WTC11 (cell line): Measurements from ENCODE around the gene CTNNA2.

Experiments used
- ZNF138 ChIP-seq: sonication (generic); formaldehyde crosslinking; conservative IDR thresholded peaks from 2 replicates; pipeline ENCODE4 v1.8.1; 2022; ENCODE audit warnings: mild to moderate bottlenecking, moderate library complexity, missing genetic modification reagents
- TF ChIP-seq, protein P1 (sequence below): sonication (generic); formaldehyde crosslinking; IDR thresholded peaks from 2 replicates; pipeline ENCODE4 v1.8.1; 2023; ENCODE audit warnings: mild to moderate bottlenecking, missing genetic modification reagents, moderate library complexity

DNA sequence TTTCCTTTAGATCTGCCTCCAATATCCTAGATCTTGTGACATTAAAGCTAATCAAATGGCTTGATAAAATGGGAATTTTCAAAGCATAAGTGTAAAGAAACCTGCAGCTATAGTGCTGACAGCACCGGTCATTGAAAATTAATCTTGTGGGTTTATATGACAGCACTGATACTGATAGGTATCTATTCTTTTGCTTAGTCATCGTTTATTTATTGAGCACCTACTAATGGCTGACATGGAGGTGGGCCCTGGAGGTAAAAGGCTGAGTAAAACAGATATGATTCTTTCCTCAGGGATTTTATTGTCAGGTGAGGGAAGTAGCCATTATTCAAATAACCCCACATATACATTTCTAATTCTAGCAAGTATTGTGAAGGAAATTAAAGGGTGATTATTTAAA is 509.2 kb downstream of the CTNNA2 start:
- no peak for TF ChIP-seq ZNF138 (CRISPR knock-in tag)
- TF ChIP-seq, protein P1, sequence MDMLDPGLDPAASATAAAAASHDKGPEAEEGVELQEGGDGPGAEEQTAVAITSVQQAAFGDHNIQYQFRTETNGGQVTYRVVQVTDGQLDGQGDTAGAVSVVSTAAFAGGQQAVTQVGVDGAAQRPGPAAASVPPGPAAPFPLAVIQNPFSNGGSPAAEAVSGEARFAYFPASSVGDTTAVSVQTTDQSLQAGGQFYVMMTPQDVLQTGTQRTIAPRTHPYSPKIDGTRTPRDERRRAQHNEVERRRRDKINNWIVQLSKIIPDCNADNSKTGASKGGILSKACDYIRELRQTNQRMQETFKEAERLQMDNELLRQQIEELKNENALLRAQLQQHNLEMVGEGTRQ (CRISPR knock-in tag), result no peak
